ENCODE results near the gene HNRNPAB. TPM values are rescaled to one million over a fixed set of nuclear protein-coding genes. Genes with fewer than 3 reads are reported as not detected.
"Not testable (repeated sequence)": the region's sequence is repeated elsewhere in the genome, so short reads cannot be mapped to it uniquely, and the experiment has no call there.

Gene HNRNPAB
- polyA plus RNA-seq, 1 experiment = 102 TPM

GRCh38 chr5:178252258-178252657 lies 47.9 kb downstream of the HNRNPAB start:
- POLR2A ChIA-PET = no interaction called here
- no peaks in the 10 kb centered on the region for H3K27me3 ChIP-seq (ENCODE audit: control insufficient read depth, insufficient read depth, low read length)
- no peak overlapping the region for H3K4me3 ChIP-seq (ENCODE audit: low read depth, low read length)
- no peak for DNase-seq (ENCODE audit: low read depth, low spot score)
- no peak for TF ChIP-seq CTCF (IDR thresholded peaks at IDR 0.05; ENCODE audit: low read depth, low read length)
- H3K9me3 ChIP-seq (ENCODE audit: control insufficient read depth, insufficient read depth, low read length) = peaks cover 5% of the 10 kb centered on the region; the same call in 1 of the 2 replicates
- CTCF ChIA-PET = no interaction called here
- H3K27ac ChIP-seq (ENCODE audit: low read depth, low read length) = no peak overlapping the region

GRCh38 chr5:178253632-178254031 lies 49.3 kb downstream of the HNRNPAB start:
- DNase-seq (ENCODE audit: low read depth, low spot score); H3K27ac ChIP-seq (ENCODE audit: low read depth, low read length); POLR2A ChIA-PET; H3K4me3 ChIP-seq (ENCODE audit: low read depth, low read length); H3K9me3 ChIP-seq (ENCODE audit: control insufficient read depth, insufficient read depth, low read length); H3K27me3 ChIP-seq (ENCODE audit: control insufficient read depth, insufficient read depth, low read length): not testable (repeated sequence)
- CTCF ChIA-PET = interaction anchor here (0.6 kb wide), 1 partner anchor 536 kb away, joined by 7 read pairs; no protein-coding TSS in a partner anchor

- ChIA-PET POLR2A (no interaction called here), CTCF (no interaction called here)
- no peak for DNase-seq (ENCODE audit: low read depth, low spot score)
- no peak overlapping the region for H3K27ac ChIP-seq (ENCODE audit: low read depth, low read length)
- peaks cover 2% of the 10 kb centered on the region; the same call in 1 of the 2 replicates for H3K9me3 ChIP-seq (ENCODE audit: control insufficient read depth, insufficient read depth, low read length)
- no peak overlapping the region for H3K4me3 ChIP-seq (ENCODE audit: low read depth, low read length)
- no peak for TF ChIP-seq CTCF (IDR thresholded peaks at IDR 0.05; ENCODE audit: low read depth, low read length)
- no peaks in the 10 kb centered on the region for H3K27me3 ChIP-seq (ENCODE audit: control insufficient read depth, insufficient read depth, low read length)
These were observed 52.4 kb downstream of the HNRNPAB start for GRCh38 chr5:178256746-178257145.

- H3K27me3 ChIP-seq (ENCODE audit: control insufficient read depth, insufficient read depth, low read length) = no peaks in the 10 kb centered on the region
- TF ChIP-seq CTCF (IDR thresholded peaks at IDR 0.05; ENCODE audit: low read depth, low read length) = no peak
- ChIA-PET CTCF (interaction anchor here (0.7 kb wide), 1 partner anchor 1030 kb away, joined by 3 read pairs; no protein-coding TSS in a partner anchor), POLR2A (no interaction called here)
- H3K9me3 ChIP-seq (ENCODE audit: control insufficient read depth, insufficient read depth, low read length) = peaks cover 6% of the 10 kb centered on the region; the same call in 1 of the 2 replicates
- no peak for DNase-seq (ENCODE audit: low read depth, low spot score)
- H3K27ac ChIP-seq (ENCODE audit: low read depth, low read length) = no peak overlapping the region
- no peak overlapping the region for H3K4me3 ChIP-seq (ENCODE audit: low read depth, low read length)
These were observed 53.3 kb downstream of the HNRNPAB start for GRCh38 chr5:178257650-178258049.

GRCh38 chr5:178259623-178260536 lies 55.5 kb downstream of the HNRNPAB start:
- CTCF ChIA-PET = no interaction called here

More at GRCh38 chr5:178259623-178260536, 55.5 kb downstream of the HNRNPAB start:
- POLR2A ChIA-PET = no interaction called here
- Histone ChIP-seq H3K9me3 (ENCODE audit: control insufficient read depth, insufficient read depth, low read length) (peaks cover 8% of the 10 kb centered on the region; the same call in 1 of the 2 replicates), H3K27me3 (ENCODE audit: control insufficient read depth, insufficient read depth, low read length) (no peaks in the 10 kb centered on the region), H3K4me3 (ENCODE audit: low read depth, low read length) (no peak overlapping the region), H3K27ac (ENCODE audit: low read depth, low read length) (no peak overlapping the region)
- no peak for DNase-seq (ENCODE audit: low read depth, low spot score)
- TF ChIP-seq CTCF (IDR thresholded peaks at IDR 0.05; ENCODE audit: low read depth, low read length) = no peak

Other genes starting within 250 kb of the HNRNPAB start
- not detected in 2 replicates for gene PROP1, start 208.3 kb upstream of the HNRNPAB start, polyA plus RNA-seq (2011; rRNA removed)
- gene N4BP3, start 91.0 kb upstream of the HNRNPAB start, polyA plus RNA-seq (2011; rRNA removed) = 0.29 and 0.30 TPM in 2 replicates
- 19.8 and 21.0 TPM in 2 replicates for gene RMND5B, start 73.5 kb upstream of the HNRNPAB start, polyA plus RNA-seq (2011; rRNA removed)
- gene NHP2, start 50.6 kb upstream of the HNRNPAB start, polyA plus RNA-seq (2011; rRNA removed) = 93.1 and 108 TPM in 2 replicates
- not detected in 2 replicates for gene GMCL2, start 17.2 kb upstream of the HNRNPAB start, polyA plus RNA-seq (2011; rRNA removed)
- 33.4 and 36.0 TPM in 2 replicates for gene PHYKPL, start 28.3 kb downstream of the HNRNPAB start, polyA plus RNA-seq (2011; rRNA removed)

All from AG04450 (cell line).